Suprapubic skin (tissue), 4 donors: ENCODE results near the gene ST8SIA6.

Experiments used
- EP300 ChIP-seq: sonication (generic); formaldehyde crosslinking; IDR thresholded peaks from one replicate; pipeline ENCODE4 v1.6.1; 2017; ENCODE audit warnings: antibody characterized with exemption
- POLR2AphosphoS5 ChIP-seq, 3 donors: sonication (generic); formaldehyde crosslinking; IDR thresholded peaks; one replicate each; pipeline ENCODE4 v1.6.1; 2017; ENCODE audit warnings: antibody characterized with exemption in 3 of 3

- TF ChIP-seq POLR2AphosphoS5 (IDR thresholded peaks at IDR 0.05), result no peak
- TF ChIP-seq EP300, result no peak
Observed at GRCh38 chr10:17348011-17348500, 106.3 kb downstream of the ST8SIA6 start.
